ENCODE measurements around the gene RNF2. TPM values are rescaled to one million over a fixed set of nuclear protein-coding genes. Genes with fewer than 3 reads are reported as not detected.

Gene RNF2
- total RNA-seq, 1 experiment from 2014 or later = 32.8 TPM

DNA sequence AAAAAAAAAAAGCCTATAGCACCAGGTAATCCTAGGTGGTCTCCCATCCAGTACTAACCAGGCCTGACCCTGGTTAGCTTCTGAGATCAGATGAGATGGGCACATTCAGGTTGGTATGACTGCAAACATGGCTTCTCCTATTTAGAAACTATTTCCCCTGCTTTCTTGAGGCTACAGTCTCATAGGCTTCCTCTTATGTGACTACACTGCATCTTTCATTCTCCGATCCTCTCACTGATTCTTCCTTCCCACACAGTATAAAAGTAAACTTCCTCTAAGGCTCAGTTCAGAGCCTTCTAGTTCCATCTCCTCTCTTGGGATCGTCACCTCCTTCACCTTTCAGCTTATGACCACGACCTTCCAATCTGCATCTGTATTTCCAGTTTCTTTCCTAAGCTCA, 30.4 kb upstream of the RNF2 start:
- intact Hi-C loops (cut with micrococcal nuclease; ENCODE audit: unreplicated experiment) = no loop called here
- in situ Hi-C loops (cut with HindIII; ENCODE audit: low pct_unique_long_range_greater_than_20kb, low sequenced_read_pairs) = no loop called here
- BruUV-seq (replicated peaks) = no TSS peak
- H3K36me3 ChIP-seq (ENCODE audit: control insufficient read depth, insufficient read depth, low read length) = no peaks in the 10 kb centered on the region
- TF ChIP-seq, protein P1, sequence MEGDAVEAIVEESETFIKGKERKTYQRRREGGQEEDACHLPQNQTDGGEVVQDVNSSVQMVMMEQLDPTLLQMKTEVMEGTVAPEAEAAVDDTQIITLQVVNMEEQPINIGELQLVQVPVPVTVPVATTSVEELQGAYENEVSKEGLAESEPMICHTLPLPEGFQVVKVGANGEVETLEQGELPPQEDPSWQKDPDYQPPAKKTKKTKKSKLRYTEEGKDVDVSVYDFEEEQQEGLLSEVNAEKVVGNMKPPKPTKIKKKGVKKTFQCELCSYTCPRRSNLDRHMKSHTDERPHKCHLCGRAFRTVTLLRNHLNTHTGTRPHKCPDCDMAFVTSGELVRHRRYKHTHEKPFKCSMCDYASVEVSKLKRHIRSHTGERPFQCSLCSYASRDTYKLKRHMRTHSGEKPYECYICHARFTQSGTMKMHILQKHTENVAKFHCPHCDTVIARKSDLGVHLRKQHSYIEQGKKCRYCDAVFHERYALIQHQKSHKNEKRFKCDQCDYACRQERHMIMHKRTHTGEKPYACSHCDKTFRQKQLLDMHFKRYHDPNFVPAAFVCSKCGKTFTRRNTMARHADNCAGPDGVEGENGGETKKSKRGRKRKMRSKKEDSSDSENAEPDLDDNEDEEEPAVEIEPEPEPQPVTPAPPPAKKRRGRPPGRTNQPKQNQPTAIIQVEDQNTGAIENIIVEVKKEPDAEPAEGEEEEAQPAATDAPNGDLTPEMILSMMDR (IDR thresholded peaks at IDR 0.05) = no peak
- TF ChIP-seq SIN3A (IDR thresholded peaks at IDR 0.05; ENCODE audit: borderline replicate concordance, insufficient read depth, low read depth, low read length) (no peak), POLR2AphosphoS5 (IDR thresholded peaks at IDR 0.05; ENCODE audit: low read depth, low read length) (no peak), TCF7L2 (IDR thresholded peaks at IDR 0.05; ENCODE audit: low read depth, low read length) (no peak)
- TF ChIP-seq, protein P2, sequence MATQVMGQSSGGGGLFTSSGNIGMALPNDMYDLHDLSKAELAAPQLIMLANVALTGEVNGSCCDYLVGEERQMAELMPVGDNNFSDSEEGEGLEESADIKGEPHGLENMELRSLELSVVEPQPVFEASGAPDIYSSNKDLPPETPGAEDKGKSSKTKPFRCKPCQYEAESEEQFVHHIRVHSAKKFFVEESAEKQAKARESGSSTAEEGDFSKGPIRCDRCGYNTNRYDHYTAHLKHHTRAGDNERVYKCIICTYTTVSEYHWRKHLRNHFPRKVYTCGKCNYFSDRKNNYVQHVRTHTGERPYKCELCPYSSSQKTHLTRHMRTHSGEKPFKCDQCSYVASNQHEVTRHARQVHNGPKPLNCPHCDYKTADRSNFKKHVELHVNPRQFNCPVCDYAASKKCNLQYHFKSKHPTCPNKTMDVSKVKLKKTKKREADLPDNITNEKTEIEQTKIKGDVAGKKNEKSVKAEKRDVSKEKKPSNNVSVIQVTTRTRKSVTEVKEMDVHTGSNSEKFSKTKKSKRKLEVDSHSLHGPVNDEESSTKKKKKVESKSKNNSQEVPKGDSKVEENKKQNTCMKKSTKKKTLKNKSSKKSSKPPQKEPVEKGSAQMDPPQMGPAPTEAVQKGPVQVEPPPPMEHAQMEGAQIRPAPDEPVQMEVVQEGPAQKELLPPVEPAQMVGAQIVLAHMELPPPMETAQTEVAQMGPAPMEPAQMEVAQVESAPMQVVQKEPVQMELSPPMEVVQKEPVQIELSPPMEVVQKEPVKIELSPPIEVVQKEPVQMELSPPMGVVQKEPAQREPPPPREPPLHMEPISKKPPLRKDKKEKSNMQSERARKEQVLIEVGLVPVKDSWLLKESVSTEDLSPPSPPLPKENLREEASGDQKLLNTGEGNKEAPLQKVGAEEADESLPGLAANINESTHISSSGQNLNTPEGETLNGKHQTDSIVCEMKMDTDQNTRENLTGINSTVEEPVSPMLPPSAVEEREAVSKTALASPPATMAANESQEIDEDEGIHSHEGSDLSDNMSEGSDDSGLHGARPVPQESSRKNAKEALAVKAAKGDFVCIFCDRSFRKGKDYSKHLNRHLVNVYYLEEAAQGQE (IDR thresholded peaks at IDR 0.05; ENCODE audit: insufficient read depth in 1 of 2, low read depth in 2 of 2, low read length in 1 of 2) = no peak
- H3K9me3 ChIP-seq (ENCODE audit: control insufficient read depth, insufficient read depth, low read depth, low read length) = no peaks in the 10 kb centered on the region
- ChIA-PET POLR2A (no interaction called here), CTCF (no interaction called here)
- DNase-seq (ENCODE audit: low read depth, low spot score) (no peak), ATAC-seq (no peak)
- H3K27ac ChIP-seq (ENCODE audit: low read length) = no peak overlapping the region
- no peaks in the 10 kb centered on the region for H3K27me3 ChIP-seq (ENCODE audit: control insufficient read depth, insufficient read depth, low read length)
- H3K4me3 ChIP-seq (ENCODE audit: low read depth in 2 of 2, low read length in 2 of 2) = no peak overlapping the region
- H3K4me1 ChIP-seq (ENCODE audit: control insufficient read depth, insufficient read depth, low read length) = no peaks in the 10 kb centered on the region; the same call in 1 of the 2 replicates

DNA sequence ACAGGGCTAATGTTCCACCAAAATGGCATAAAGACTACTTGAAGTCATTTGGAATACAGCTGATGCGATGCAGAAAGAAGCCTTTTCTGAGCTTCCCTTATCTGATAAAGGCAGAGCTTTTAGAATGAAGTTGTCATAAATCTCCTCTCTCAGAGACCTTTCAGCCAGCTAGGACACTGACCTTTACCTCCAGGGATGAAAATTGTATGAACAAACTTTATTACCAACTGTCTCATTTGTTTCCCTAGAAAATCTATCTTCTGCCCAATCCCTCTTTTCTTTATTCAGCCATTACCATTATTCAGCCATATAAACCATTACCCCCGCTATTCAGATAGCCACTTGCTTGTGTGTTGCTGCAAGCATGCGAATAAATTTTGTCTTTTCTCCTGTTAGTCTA, 29.7 kb upstream of the RNF2 start:
- no peaks in the 10 kb centered on the region; the same call in 1 of the 2 replicates for H3K4me1 ChIP-seq (ENCODE audit: control insufficient read depth, insufficient read depth, low read length)
- no peaks in the 10 kb centered on the region for H3K27me3 ChIP-seq (ENCODE audit: control insufficient read depth, insufficient read depth, low read length)
- POLR2A ChIA-PET = no interaction called here
- H3K27ac ChIP-seq (ENCODE audit: low read length) = no peak overlapping the region
- CTCF ChIA-PET = no interaction called here
- intact Hi-C loops (cut with micrococcal nuclease; ENCODE audit: unreplicated experiment) (no loop called here), in situ Hi-C loops (cut with HindIII; ENCODE audit: low pct_unique_long_range_greater_than_20kb, low sequenced_read_pairs) (no loop called here)
- H3K36me3 ChIP-seq (ENCODE audit: control insufficient read depth, insufficient read depth, low read length) = no peaks in the 10 kb centered on the region
- no peaks in the 10 kb centered on the region for H3K9me3 ChIP-seq (ENCODE audit: control insufficient read depth, insufficient read depth, low read depth, low read length)
- DNase-seq (ENCODE audit: low read depth, low spot score) (no peak), ATAC-seq (no peak)
- no peak overlapping the region for H3K4me3 ChIP-seq (ENCODE audit: low read depth in 2 of 2, low read length in 2 of 2)
- BruUV-seq (replicated peaks) = no TSS peak
- TF ChIP-seq, protein P1 (IDR thresholded peaks at IDR 0.05) = no peak
- TF ChIP-seq, protein P2 (IDR thresholded peaks at IDR 0.05; ENCODE audit: insufficient read depth in 1 of 2, low read depth in 2 of 2, low read length in 1 of 2) = no peak
- TF ChIP-seq TCF7L2 (IDR thresholded peaks at IDR 0.05; ENCODE audit: low read depth, low read length) = no peak
- TF ChIP-seq POLR2AphosphoS5 (IDR thresholded peaks at IDR 0.05; ENCODE audit: low read depth, low read length) = no peak
- no peak for TF ChIP-seq SIN3A (IDR thresholded peaks at IDR 0.05; ENCODE audit: borderline replicate concordance, insufficient read depth, low read depth, low read length)
